ENCODE data around the gene EFTUD2. TPM values are rescaled to one million over a fixed set of nuclear protein-coding genes. Genes with fewer than 3 reads are reported as not detected.

The EFTUD2 gene
- total RNA-seq, 1 experiment from 2014 or later: 119 TPM

- H3K4me1 Mint-ChIP-seq (ENCODE audit: insufficient read depth, unreplicated experiment): no peaks in the 10 kb centered on the region
- intact Hi-C loops (cut with micrococcal nuclease): no loop called here
- ChIA-PET POLR2A (interaction anchor here (0.6 to 1.7 kb wide), 4 partner anchors 18 to 453 kb away, joined by 3 to 6 read pairs (median 4); partner anchors contain the start of gene EFTUD2), CTCF (interaction anchor here (0.7 to 1.9 kb wide), 9 partner anchors 11 to 106 kb away, joined by 3 to 12 read pairs (median 3); no protein-coding TSS in a partner anchor)
- no peak overlapping the region for H3K27ac Mint-ChIP-seq (ENCODE audit: low read depth, unreplicated experiment)
- H3K9me3 Mint-ChIP-seq (ENCODE audit: unreplicated experiment): no peaks in the 10 kb centered on the region
- H3K36me3 Mint-ChIP-seq (ENCODE audit: insufficient read depth, unreplicated experiment): peaks cover 88% of the 10 kb centered on the region
- H3K27me3 Mint-ChIP-seq (ENCODE audit: insufficient read depth, unreplicated experiment): no peaks in the 10 kb centered on the region
- no peak for TF ChIP-seq CTCF (IDR thresholded peaks at IDR 0.05; ENCODE audit: unreplicated experiment)
- no peak for DNase-seq (ENCODE audit: unreplicated experiment)
- H3K4me3 Mint-ChIP-seq (ENCODE audit: unreplicated experiment): no peak overlapping the region
- no TSS peak for BruUV-seq (replicated peaks)
Observed at GRCh38 chr17:44881145-44881544, 18.1 kb downstream of the EFTUD2 start.

GRCh38 chr17:44880062-44880461, 19.2 kb downstream of the EFTUD2 start:
- Mint-ChIP-seq H3K4me1 (ENCODE audit: insufficient read depth, unreplicated experiment) (no peaks in the 10 kb centered on the region), H3K9me3 (ENCODE audit: unreplicated experiment) (no peaks in the 10 kb centered on the region), H3K27me3 (ENCODE audit: insufficient read depth, unreplicated experiment) (no peaks in the 10 kb centered on the region), H3K4me3 (ENCODE audit: unreplicated experiment) (no peak overlapping the region), H3K27ac (ENCODE audit: low read depth, unreplicated experiment) (peak overlapping the region; percentile 16), H3K36me3 (ENCODE audit: insufficient read depth, unreplicated experiment) (peaks cover 88% of the 10 kb centered on the region)
- no TSS peak for BruUV-seq (replicated peaks)
- no peak for TF ChIP-seq CTCF (IDR thresholded peaks at IDR 0.05; ENCODE audit: unreplicated experiment)
- POLR2A ChIA-PET: no interaction called here
- CTCF ChIA-PET: interaction anchor here (1.3 to 4.1 kb wide), 6 partner anchors 12 to 109 kb away, joined by 3 to 48 read pairs (median 17); no protein-coding TSS in a partner anchor
- no peak for DNase-seq (ENCODE audit: unreplicated experiment)
- intact Hi-C loops (cut with micrococcal nuclease): no loop called here

GRCh38 chr17:44879376-44879775, 19.9 kb downstream of the EFTUD2 start:
- TF ChIP-seq CTCF (IDR thresholded peaks at IDR 0.05; ENCODE audit: unreplicated experiment): no peak
- no TSS peak for BruUV-seq (replicated peaks)
- Mint-ChIP-seq H3K4me3 (ENCODE audit: unreplicated experiment) (no peak overlapping the region), H3K27ac (ENCODE audit: low read depth, unreplicated experiment) (no peak overlapping the region), H3K4me1 (ENCODE audit: insufficient read depth, unreplicated experiment) (no peaks in the 10 kb centered on the region), H3K9me3 (ENCODE audit: unreplicated experiment) (no peaks in the 10 kb centered on the region), H3K36me3 (ENCODE audit: insufficient read depth, unreplicated experiment) (peaks cover 86% of the 10 kb centered on the region), H3K27me3 (ENCODE audit: insufficient read depth, unreplicated experiment) (no peaks in the 10 kb centered on the region)
- ChIA-PET CTCF (interaction anchor here (0.6 to 4.1 kb wide), 18 partner anchors 9 to 740 kb away, joined by 3 to 48 read pairs (median 6); partner anchors contain the start of gene EFTUD2), POLR2A (interaction anchor here (0.9 to 1.9 kb wide), 3 partner anchors 11 to 100 kb away, joined by 3 to 6 read pairs (median 5); no protein-coding TSS in a partner anchor)
- intact Hi-C loops (cut with micrococcal nuclease): no loop called here
- no peak for DNase-seq (ENCODE audit: unreplicated experiment)

GRCh38 chr17:44878627-44879221, 20.5 kb downstream of the EFTUD2 start:
- no TSS peak for BruUV-seq (replicated peaks)
- no peaks in the 10 kb centered on the region for H3K27me3 Mint-ChIP-seq (ENCODE audit: insufficient read depth, unreplicated experiment)
- H3K36me3 Mint-ChIP-seq (ENCODE audit: insufficient read depth, unreplicated experiment): peaks cover 86% of the 10 kb centered on the region
- POLR2A ChIA-PET: interaction anchor here (0.6 to 1.9 kb wide), 7 partner anchors 10 to 182 kb away, joined by 3 to 6 read pairs (median 3); partner anchors contain the start of genes EFTUD2 and NMT1
- intact Hi-C loops (cut with micrococcal nuclease): loop anchor here (1.0 kb wide), 1 partner anchor 103 kb away; no protein-coding TSS in a partner anchor
- no peak overlapping the region for H3K27ac Mint-ChIP-seq (ENCODE audit: low read depth, unreplicated experiment)
- no peaks in the 10 kb centered on the region for H3K9me3 Mint-ChIP-seq (ENCODE audit: unreplicated experiment)
- peak; percentile 41 for TF ChIP-seq CTCF (IDR thresholded peaks at IDR 0.05; ENCODE audit: unreplicated experiment)
- DNase-seq (ENCODE audit: unreplicated experiment): peak; percentile 42
- H3K4me3 Mint-ChIP-seq (ENCODE audit: unreplicated experiment): no peak overlapping the region
- CTCF ChIA-PET: interaction anchor here (0.6 to 4.1 kb wide), 23 partner anchors 8 to 406 kb away, joined by 3 to 48 read pairs (median 4); partner anchors contain the start of gene EFTUD2
- no peaks in the 10 kb centered on the region for H3K4me1 Mint-ChIP-seq (ENCODE audit: insufficient read depth, unreplicated experiment)
